ENCODE data around the gene PLEKHG7.
"Not testable (repeated sequence)": the region's sequence is repeated elsewhere in the genome, so short reads cannot be mapped to it uniquely, and the experiment has no call there.

PLEKHG7 gene

GRCh38 chr12:92702754-92703679 is at the start of gene PLEKHG7:
PLEKHG7 (plus strand) TSS chr12:92702989; CDS start chr12:92706632, 3,643 bp downstream.
- no peak for DNase-seq

GRCh38 chr12:92654256-92654655 is 48.5 kb upstream of the PLEKHG7 start:
- DNase-seq, result not testable (repeated sequence)

- no peak for DNase-seq
Measured at GRCh38 chr12:92654929-92655328, 47.9 kb upstream of the PLEKHG7 start.

- DNase-seq, result no peak
Measured at GRCh38 chr12:92656911-92657310, 45.9 kb upstream of the PLEKHG7 start.

- no peak for DNase-seq
Measured at GRCh38 chr12:92657770-92658169, 45.0 kb upstream of the PLEKHG7 start.

GRCh38 chr12:92658611-92659010 is 44.2 kb upstream of the PLEKHG7 start:
- no peak for DNase-seq

- no peak for DNase-seq
Measured at GRCh38 chr12:92661269-92661668, 41.5 kb upstream of the PLEKHG7 start.

- no peak for DNase-seq
Measured at GRCh38 chr12:92665496-92665895, 37.3 kb upstream of the PLEKHG7 start.

GRCh38 chr12:92668739-92669138 is 34.0 kb upstream of the PLEKHG7 start:
- no peak for DNase-seq

GRCh38 chr12:92671524-92671923 is 31.3 kb upstream of the PLEKHG7 start:
- DNase-seq, result not testable (repeated sequence)

- no peak for DNase-seq
Measured at GRCh38 chr12:92673756-92674155, 29.0 kb upstream of the PLEKHG7 start.

- no peak for DNase-seq
Measured at GRCh38 chr12:92674500-92674899, 28.3 kb upstream of the PLEKHG7 start.

- DNase-seq, result no peak
Measured at GRCh38 chr12:92675092-92675865, 27.5 kb upstream of the PLEKHG7 start.

- no peak for DNase-seq
Measured at GRCh38 chr12:92676710-92677109, 26.1 kb upstream of the PLEKHG7 start.

- no peak for DNase-seq
Measured at GRCh38 chr12:92690601-92691000, 12.2 kb upstream of the PLEKHG7 start.

GRCh38 chr12:92695056-92695455 is 7.7 kb upstream of the PLEKHG7 start:
- no peak for DNase-seq

GRCh38 chr12:92695577-92695976 is 7.2 kb upstream of the PLEKHG7 start:
- DNase-seq, result no peak

GRCh38 chr12:92696216-92696615 is 6.6 kb upstream of the PLEKHG7 start:
- DNase-seq, result no peak

GRCh38 chr12:92698474-92698873 is 4.3 kb upstream of the PLEKHG7 start:
- no peak for DNase-seq

GRCh38 chr12:92701441-92701840 is 1.3 kb upstream of the PLEKHG7 start:
- no peak for DNase-seq

- DNase-seq, result no peak
Measured at GRCh38 chr12:92703786-92704185, 997 bp downstream of the PLEKHG7 start.

- no peak for DNase-seq
Measured at GRCh38 chr12:92706594-92706993, 3.8 kb downstream of the PLEKHG7 start.

GRCh38 chr12:92707926-92708325 is 5.1 kb downstream of the PLEKHG7 start:
- no peak for DNase-seq

- DNase-seq, result no peak
Measured at GRCh38 chr12:92715625-92716024, 12.8 kb downstream of the PLEKHG7 start.

Data from NCI-H187 (cell line).